ENCODE results near the gene PLXND1.

DNA sequence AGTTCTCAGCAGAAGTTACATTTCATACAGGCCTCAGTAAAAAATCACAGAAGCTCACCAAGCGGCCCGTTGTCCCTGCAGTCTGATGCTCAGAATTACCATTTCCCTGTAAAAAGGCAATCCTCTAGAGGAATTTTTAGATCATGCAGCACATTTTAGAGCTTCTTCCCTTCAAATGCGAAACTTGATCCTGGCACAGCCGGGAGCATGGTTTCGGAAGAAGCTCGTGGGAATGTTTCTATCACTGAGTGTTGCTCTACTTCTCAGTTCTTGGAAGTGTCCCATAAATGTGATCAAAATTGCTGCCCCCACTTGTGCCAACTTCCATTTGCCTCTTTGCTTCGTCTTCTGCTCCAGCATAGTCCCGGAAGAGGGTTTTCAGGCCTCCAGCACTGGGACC lies 67.3 kb downstream of the PLXND1 start:
- TF ChIP-seq POLR2A (IDR thresholded peaks at IDR 0.05): no peak
- TF ChIP-seq, protein P1, sequence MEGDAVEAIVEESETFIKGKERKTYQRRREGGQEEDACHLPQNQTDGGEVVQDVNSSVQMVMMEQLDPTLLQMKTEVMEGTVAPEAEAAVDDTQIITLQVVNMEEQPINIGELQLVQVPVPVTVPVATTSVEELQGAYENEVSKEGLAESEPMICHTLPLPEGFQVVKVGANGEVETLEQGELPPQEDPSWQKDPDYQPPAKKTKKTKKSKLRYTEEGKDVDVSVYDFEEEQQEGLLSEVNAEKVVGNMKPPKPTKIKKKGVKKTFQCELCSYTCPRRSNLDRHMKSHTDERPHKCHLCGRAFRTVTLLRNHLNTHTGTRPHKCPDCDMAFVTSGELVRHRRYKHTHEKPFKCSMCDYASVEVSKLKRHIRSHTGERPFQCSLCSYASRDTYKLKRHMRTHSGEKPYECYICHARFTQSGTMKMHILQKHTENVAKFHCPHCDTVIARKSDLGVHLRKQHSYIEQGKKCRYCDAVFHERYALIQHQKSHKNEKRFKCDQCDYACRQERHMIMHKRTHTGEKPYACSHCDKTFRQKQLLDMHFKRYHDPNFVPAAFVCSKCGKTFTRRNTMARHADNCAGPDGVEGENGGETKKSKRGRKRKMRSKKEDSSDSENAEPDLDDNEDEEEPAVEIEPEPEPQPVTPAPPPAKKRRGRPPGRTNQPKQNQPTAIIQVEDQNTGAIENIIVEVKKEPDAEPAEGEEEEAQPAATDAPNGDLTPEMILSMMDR (IDR thresholded peaks at IDR 0.05): no peak
